Measurements from ENCODE around the gene SLC34A3.

DNA sequence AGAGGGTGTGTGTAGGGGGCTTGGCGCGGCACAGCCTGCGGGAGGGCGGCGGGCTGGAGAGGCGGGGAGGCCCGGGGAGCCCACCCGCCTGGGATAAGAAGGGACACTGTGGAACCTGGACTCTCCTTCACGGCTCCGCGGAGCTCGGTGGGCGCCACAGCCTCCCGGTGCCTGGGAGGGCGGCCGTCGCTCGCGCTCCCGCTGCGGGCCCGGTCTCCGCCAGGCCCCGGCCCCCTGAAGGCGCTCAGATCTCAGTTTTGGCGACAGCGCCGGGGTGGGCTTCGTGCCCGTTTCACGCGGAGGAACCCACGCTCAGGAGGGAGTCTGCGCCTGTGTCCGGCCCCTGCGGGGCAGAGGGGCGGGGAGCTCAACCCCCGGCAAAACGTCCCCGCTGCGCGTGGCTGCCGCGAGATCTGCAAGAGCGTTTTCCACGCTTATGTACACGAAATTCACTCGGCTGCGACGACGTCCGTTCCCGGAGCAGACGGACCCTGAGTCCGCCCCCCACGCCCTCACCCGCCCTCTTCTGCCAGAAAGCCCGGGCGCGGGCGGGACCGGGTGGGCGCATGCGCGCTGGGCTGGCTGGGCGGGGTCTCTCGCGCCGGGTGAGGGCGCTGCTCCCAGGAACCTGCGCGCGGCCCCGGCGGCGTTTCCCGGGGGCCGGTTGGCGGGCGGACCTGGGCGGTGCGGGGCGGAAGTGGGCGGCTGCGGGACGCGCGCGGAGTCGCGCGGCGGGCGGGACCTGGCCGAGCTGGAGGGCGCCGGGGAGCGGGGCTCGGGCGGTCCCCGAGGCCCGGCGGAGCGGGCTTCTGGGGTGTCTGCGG, 24.1 kb downstream of the SLC34A3 start, which contains the start of gene NELFB:
- TF ChIP-seq POLR2A (IDR thresholded peaks at IDR 0.05; ENCODE audit: low read depth) (peak; percentile 12), POLR2AphosphoS5 (IDR thresholded peaks at IDR 0.05) (peak; percentile 80 to 81), EP300 (IDR thresholded peaks at IDR 0.05) (no peak)
- TF ChIP-seq, protein P1, sequence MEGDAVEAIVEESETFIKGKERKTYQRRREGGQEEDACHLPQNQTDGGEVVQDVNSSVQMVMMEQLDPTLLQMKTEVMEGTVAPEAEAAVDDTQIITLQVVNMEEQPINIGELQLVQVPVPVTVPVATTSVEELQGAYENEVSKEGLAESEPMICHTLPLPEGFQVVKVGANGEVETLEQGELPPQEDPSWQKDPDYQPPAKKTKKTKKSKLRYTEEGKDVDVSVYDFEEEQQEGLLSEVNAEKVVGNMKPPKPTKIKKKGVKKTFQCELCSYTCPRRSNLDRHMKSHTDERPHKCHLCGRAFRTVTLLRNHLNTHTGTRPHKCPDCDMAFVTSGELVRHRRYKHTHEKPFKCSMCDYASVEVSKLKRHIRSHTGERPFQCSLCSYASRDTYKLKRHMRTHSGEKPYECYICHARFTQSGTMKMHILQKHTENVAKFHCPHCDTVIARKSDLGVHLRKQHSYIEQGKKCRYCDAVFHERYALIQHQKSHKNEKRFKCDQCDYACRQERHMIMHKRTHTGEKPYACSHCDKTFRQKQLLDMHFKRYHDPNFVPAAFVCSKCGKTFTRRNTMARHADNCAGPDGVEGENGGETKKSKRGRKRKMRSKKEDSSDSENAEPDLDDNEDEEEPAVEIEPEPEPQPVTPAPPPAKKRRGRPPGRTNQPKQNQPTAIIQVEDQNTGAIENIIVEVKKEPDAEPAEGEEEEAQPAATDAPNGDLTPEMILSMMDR (IDR thresholded peaks at IDR 0.05), result peak in 1 of 3 experiments; percentile 40
